GM12878 (cell line): Measurements from ENCODE around the gene TRIAP1. TPM values are rescaled to one million over a fixed set of nuclear protein-coding genes. Genes with fewer than 3 reads are reported as not detected.

Source experiments
- ATAC-seq: fragments of 200-7000 bp; cut with Tn5 transposase; 3 replicates; pipeline ENCODE4 v1.9.1; 2020; ENCODE audit warnings: mild to moderate bottlenecking, moderate library complexity
- BruUV-seq: library from RNA; stranded (reverse); fragments of 400-500 nt; replicated peaks from 2 replicates; lab custom pipeline; 2021; lab: Mats Ljungman, UMichigan
- CTCF ChIA-PET: fragments of 300-600 bp; sonication (Branson Sonifier 250); formaldehyde crosslinking; extraction: SDS; loops from one replicate; lab custom pipeline; 2021; ENCODE audit warnings: inconsistent platforms; lab: Yijun Ruan, JAX
- POLR2A ChIA-PET: fragments of 350-600 bp; formaldehyde crosslinking; extraction: SDS; loops from one replicate; lab custom pipeline; 2021; ENCODE audit warnings: inconsistent platforms; lab: Charles Lee
- RAD21 ChIA-PET: fragments of 300-600 bp; sonication (Branson Sonifier 250); formaldehyde crosslinking; loops from one replicate; lab custom pipeline; 2023; ENCODE audit warnings: antibody characterized with exemption; ENCODE audit not compliant: unreplicated experiment; lab: Charles Lee
- SMC1A ChIA-PET: fragments of 300-600 bp; sonication (Branson Sonifier 250); formaldehyde crosslinking; loops from one replicate; lab custom pipeline; 2023; ENCODE audit not compliant: unreplicated experiment, uncharacterized antibody; lab: Charles Lee
- DNase-seq: peaks from one replicate; pipeline ENCODE4 v3.0.0-alpha.2; 2011; ENCODE audit warnings: low read depth, low spot score
- FAIRE-seq: peaks from 3 replicates; lab custom pipeline; 2011; peaks lifted over from hg19 to GRCh38; lab: Jason Lieb, UNC
- H2AFZ ChIP-seq: 2 replicates; pipeline ENCODE4 v1.6.0; 2011; ENCODE audit warnings: low read depth, low read length, control low read depth; ENCODE audit not compliant: control insufficient read depth
- H3K27ac ChIP-seq: 2 replicates; pipeline ENCODE4 v1.5.1; 2011; ENCODE audit warnings: control low read depth; ENCODE audit not compliant: control insufficient read depth, insufficient read depth
- H3K27me3 ChIP-seq, 2 experiments: replicated peaks in 1 of 2; 2 replicates each; pipeline versions ENCODE4 v1.6.0 to v1.6.1; 2011; ENCODE audit warnings: low read length in 1 of 2; ENCODE audit not compliant: control insufficient read depth in 2 of 2, insufficient read depth in 2 of 2
- H3K36me3 ChIP-seq, 2 experiments: 2 replicates each; pipeline ENCODE4 v1.5.1; 2011; ENCODE audit warnings: low read length in 1 of 2; ENCODE audit not compliant: control insufficient read depth in 2 of 2, insufficient read depth in 2 of 2
- H3K4me1 ChIP-seq: 2 replicates; pipeline ENCODE4 v1.6.1; 2011; ENCODE audit warnings: mild to moderate bottlenecking, low read length, moderate library complexity, mixed read lengths; ENCODE audit not compliant: control insufficient read depth, insufficient read depth
- H3K4me2 ChIP-seq: 2 replicates; pipeline ENCODE4 v1.6.0; 2011; ENCODE audit warnings: control low read depth; ENCODE audit not compliant: control insufficient read depth, insufficient read depth
- H3K4me3 ChIP-seq: fragments of 200-600 bp; sonication (generic); 2 replicates; pipeline ENCODE4 v1.5.1; 2016
- H3K79me2 ChIP-seq: 2 replicates; pipeline ENCODE4 v1.6.0; 2011; ENCODE audit warnings: low read length; ENCODE audit not compliant: control insufficient read depth, insufficient read depth
- H3K9ac ChIP-seq: 2 replicates; pipeline ENCODE4 v1.8.0; 2011; ENCODE audit warnings: low read length, control low read depth, mixed read lengths; ENCODE audit not compliant: control insufficient read depth, insufficient read depth
- H3K9me3 ChIP-seq: replicated peaks from 3 replicates; pipeline ENCODE4 v1.5.1; 2011; ENCODE audit warnings: mild to moderate bottlenecking, low read length; ENCODE audit not compliant: control insufficient read depth, insufficient read depth
- H4K20me1 ChIP-seq: 2 replicates; pipeline ENCODE4 v1.6.0; 2011; ENCODE audit not compliant: control insufficient read depth, insufficient read depth
- ASH2L ChIP-seq: fragments of 300-600, 200-600 bp; sonication (generic); IDR thresholded peaks from 2 replicates; pipeline ENCODE4 v1.6.1; 2017; ENCODE audit warnings: low read depth, mild to moderate bottlenecking, borderline replicate concordance
- BCLAF1 ChIP-seq: fragments of 450-650 bp; IDR thresholded peaks from 2 replicates; pipeline ENCODE4 v1.6.1; 2017; ENCODE audit warnings: antibody characterized with exemption, mild to moderate bottlenecking, moderate library complexity
- HCFC1 ChIP-seq: fragments of 150-350 bp; IDR thresholded peaks from 2 replicates; pipeline ENCODE4 v1.6.1; 2014; ENCODE audit warnings: low read length
- RFX5 ChIP-seq: IDR thresholded peaks from 2 replicates; pipeline ENCODE4 v1.6.1; 2011; ENCODE audit warnings: low read depth, low read length, improper control_type of control experiment
- WGBS: methylation state at CpG from one replicate; pipeline ENCODE4 v1.1.6; 2016; ENCODE audit warnings: low lambda C conversion rate; ENCODE audit not compliant: insufficient replicate concordance, insufficient coverage; ENCODE audit errors: missing lambda C conversion rate; 5-methylcytosine and 5-hydroxymethylcytosine counted together
- in situ Hi-C: fragments of 300-500 bp; cut with MboI; formaldehyde crosslinking; loops from 9 replicates; pipeline ENCODE4 v1.14.3; 2018; ENCODE audit warnings: mixed read lengths
- intact Hi-C: fragments of 100-400 bp; cut with micrococcal nuclease; formaldehyde crosslinking; loops from one replicate; pipeline ENCODE4 v1.14.2; 2022; ENCODE audit not compliant: unreplicated experiment
- polyA plus RNA-seq, 11 experiments: library from polyadenylated mRNA; depleted of rRNA in 4 of 11; unstranded in 6 of 11; stranded (reverse) in 5 of 11; fragments of >200 nt; fragmentation: Nextera tagmentation in 4 of 11; fragmentation: Illumina TruSeq in 1 of 11; extraction: Ambion mirVana in 4 of 11; extraction: Trizol in 1 of 11; gene quantifications; 1 replicate in 1 of 11; 2 replicates in 10 of 11; pipeline versions ENCODE4 v1.2.1 to v1.2.3, GENCODE V29; 2011 to 2016; ENCODE audit warnings: inconsistent platforms in 2 of 11, missing spikeins in 2 of 11, low read depth in 1 of 11
- total RNA-seq, 4 experiments: library from RNA; depleted of rRNA in 3 of 4; stranded (reverse); fragments of >200 nt in 3 of 4; fragmentation: Illumina TruSeq in 1 of 4; extraction: Trizol in 1 of 4; gene quantifications; 2 replicates each; pipeline versions ENCODE4 v1.2.1 to v1.2.3, GENCODE V29; 2013 to 2021

TRIAP1 gene
- total and polyA plus RNA-seq, 10 of the 15 experiments (the other 5 are each of a cell fraction or from before 2014, with no cell fraction given), result 44.8 to 346 (median 80.8) TPM

- Histone ChIP-seq H3K4me3 (no peak overlapping the region), H2AFZ (no peak overlapping the region), H3K9me3 (no peaks in the 10 kb centered on the region), H3K4me1 (no peaks in the 10 kb centered on the region), H3K27ac (no peak overlapping the region), H3K36me3 (no peaks in the 10 kb centered on the region), H3K27me3 (no peaks in the 10 kb centered on the region), H3K79me2 (no peaks in the 10 kb centered on the region), H3K9ac (no peak overlapping the region), H4K20me1 (no peaks in the 10 kb centered on the region), H3K4me2 (no peak overlapping the region)
- no TSS peak for BruUV-seq
- no peak for ATAC-seq
- ChIA-PET SMC1A (no interaction called here), CTCF (interaction anchor here (0.8 to 1.8 kb wide), 2 partner anchors 12 to 49 kb away, joined by 4 to 5 read pairs; no protein-coding TSS in a partner anchor), RAD21 (no interaction called here), POLR2A (no interaction called here)
- in situ Hi-C loops (no loop called here), intact Hi-C loops (no loop called here)
- no peak for DNase-seq
- no peak for FAIRE-seq
- TF ChIP-seq ASH2L (no peak), RFX5 (no peak), BCLAF1 (no peak), HCFC1 (no peak)
- WGBS, result 61% methylated on average over 7 of the region's 7 CpGs
Observed at GRCh38 chr12:120416490-120417216, 29.5 kb downstream of the TRIAP1 start.
